ENCODE results near the gene PEX14. TPM values are rescaled to one million over a fixed set of nuclear protein-coding genes. Genes with fewer than 3 reads are reported as not detected.

Gene PEX14
- total RNA-seq, 4 donors from 2014 or later, result 10.0 to 20.2 (median 12.6) TPM

DNA sequence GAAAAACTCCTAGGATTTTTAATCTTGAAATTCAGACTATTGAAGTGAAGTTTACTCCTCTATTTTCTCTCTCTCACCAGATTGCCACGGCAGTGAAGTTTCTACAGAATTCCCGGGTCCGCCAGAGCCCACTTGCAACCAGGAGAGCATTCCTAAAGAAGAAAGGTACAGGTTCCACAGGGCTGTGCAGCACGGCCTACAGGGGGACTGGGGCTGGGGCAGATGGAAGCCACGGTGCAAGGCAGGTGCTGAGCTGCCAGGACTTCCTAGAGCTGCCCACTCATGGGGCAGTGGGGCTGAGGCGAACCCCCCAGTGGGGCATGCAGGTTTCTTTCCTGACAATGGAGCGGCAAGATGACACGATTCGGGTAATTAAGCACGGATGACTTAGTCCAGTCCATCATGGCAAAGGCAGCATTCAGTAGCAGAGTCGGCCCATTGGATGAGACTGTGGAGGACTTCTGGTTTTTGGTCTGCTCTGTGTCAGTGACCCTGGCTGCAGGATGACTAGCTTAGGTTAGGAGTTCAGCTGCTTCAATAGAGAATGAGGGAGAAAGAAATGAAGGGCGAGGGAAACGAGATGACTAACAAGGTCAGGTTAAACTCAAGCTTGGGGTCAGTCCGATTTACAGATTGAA, 61.5 kb downstream of the PEX14 start:
- TF ChIP-seq, protein P1, sequence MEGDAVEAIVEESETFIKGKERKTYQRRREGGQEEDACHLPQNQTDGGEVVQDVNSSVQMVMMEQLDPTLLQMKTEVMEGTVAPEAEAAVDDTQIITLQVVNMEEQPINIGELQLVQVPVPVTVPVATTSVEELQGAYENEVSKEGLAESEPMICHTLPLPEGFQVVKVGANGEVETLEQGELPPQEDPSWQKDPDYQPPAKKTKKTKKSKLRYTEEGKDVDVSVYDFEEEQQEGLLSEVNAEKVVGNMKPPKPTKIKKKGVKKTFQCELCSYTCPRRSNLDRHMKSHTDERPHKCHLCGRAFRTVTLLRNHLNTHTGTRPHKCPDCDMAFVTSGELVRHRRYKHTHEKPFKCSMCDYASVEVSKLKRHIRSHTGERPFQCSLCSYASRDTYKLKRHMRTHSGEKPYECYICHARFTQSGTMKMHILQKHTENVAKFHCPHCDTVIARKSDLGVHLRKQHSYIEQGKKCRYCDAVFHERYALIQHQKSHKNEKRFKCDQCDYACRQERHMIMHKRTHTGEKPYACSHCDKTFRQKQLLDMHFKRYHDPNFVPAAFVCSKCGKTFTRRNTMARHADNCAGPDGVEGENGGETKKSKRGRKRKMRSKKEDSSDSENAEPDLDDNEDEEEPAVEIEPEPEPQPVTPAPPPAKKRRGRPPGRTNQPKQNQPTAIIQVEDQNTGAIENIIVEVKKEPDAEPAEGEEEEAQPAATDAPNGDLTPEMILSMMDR (IDR thresholded peaks at IDR 0.05; ENCODE audit: low read depth), result no peak

DNA sequence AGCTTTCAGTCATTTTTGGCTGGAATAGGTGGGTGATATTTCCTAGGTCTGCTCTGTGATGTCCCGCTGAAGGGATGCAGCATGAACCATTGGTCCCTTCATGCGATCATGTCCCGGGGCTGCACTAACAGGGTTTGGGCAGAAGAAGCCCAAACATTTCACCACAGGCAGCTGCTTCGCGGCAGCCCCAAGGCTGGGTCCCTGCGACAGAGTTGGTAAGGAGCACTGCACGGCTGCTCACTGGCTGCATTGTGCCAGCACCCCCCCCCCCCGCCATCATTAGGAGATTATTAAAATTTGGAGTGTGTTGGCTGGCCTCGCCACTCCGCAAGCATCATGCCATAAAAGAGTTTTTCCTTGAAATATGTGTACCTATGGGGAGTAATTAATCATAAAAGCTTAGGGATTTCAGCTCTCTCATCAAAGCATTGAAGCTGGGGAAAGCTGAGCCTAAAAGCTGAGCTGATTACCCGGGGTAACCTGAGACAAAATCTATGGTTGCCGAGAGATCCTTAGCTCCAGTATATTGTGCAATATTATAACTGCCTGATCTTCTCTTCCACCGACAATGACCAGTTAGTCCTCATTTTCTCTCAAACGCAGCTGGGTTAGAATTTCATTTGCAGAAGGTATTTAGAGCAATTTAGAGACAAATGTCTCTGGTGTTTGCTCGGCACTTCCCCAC, 62.5 kb downstream of the PEX14 start:
- TF ChIP-seq, protein P1 (IDR thresholded peaks at IDR 0.05; ENCODE audit: low read depth), result no peak

- TF ChIP-seq, protein P1 (IDR thresholded peaks at IDR 0.05; ENCODE audit: low read depth), result no peak
These were observed 64.1 kb downstream of the PEX14 start for GRCh38 chr1:10538646-10539355.

- TF ChIP-seq, protein P1 (IDR thresholded peaks at IDR 0.05; ENCODE audit: low read depth), result no peak
These were observed 64.8 kb downstream of the PEX14 start for GRCh38 chr1:10539411-10540043.

GRCh38 chr1:10540277-10541005, 65.7 kb downstream of the PEX14 start:
- TF ChIP-seq, protein P1 (IDR thresholded peaks at IDR 0.05; ENCODE audit: low read depth), result no peak

DNA sequence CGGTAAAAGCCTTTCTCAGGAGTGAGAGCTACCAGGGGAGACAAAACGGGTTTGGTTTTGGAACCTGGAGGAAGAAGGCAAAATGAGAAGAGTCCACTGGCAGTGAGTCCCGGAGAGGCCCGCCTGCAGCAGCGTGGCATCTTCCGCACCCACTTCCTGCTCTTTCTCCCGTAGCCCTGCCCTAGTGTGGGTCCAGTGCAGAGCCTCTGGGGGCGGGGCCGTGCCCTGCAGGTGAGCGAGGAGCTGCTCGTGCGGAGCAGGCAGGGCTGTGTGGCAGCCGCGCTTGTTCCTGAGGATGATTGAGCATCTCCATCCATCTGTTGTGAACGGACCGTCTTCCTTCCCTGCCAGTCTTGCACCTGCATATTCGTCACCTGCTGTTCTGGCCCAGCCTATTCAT, 66.5 kb downstream of the PEX14 start:
- TF ChIP-seq, protein P1 (IDR thresholded peaks at IDR 0.05; ENCODE audit: low read depth), result no peak
